ENCODE data around the gene TSSK6.

The TSSK6 gene

DNA sequence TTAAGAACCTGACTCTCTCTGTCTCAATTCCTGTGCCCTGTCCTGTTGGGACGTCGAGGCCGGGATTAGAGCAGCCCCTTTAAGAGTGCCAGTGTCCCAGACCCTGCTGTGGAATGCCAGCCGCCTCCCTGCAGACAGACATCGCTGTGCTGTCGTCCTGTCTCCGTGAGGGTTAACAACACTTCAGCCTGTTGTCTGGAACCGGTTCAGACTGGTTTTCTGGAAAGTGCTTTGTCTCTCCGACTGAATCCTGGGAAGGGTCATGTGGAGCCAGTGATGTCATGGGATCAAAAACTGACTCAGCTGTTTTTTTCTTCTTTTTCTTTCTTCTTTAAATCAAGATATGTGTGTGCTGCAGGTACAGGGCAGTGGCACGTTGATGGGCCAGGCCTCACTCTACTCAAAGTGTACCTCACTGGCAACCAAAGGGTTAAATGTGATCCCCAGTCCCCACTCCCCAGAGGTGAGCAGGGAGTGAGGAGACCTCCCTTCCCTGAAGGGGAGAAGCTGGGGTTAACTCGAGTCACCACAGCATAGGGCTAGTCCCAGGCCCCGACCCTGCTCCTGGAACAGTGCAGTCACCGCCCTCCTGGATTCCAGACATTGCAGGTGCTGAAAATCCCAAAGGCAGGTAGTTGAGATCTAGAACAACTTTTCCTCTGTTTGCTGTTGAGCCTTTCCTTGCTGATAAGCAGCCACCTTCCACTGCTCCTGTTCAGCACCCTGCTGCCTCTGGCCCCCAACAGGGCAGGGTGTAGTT, 50.8 kb downstream of the TSSK6 start:
- peaks cover 13 to 34% (median 21%) of the 10 kb centered on the region in 5 donors for H3K36me3 ChIP-seq (ENCODE audit: control insufficient read depth in 5 of 5, insufficient read depth in 5 of 5, low read length in 5 of 5)
- peaks cover 22 to 55% (median 54%) of the 10 kb centered on the region in 5 donors for H3K4me1 ChIP-seq (ENCODE audit: control insufficient read depth in 5 of 5, insufficient read depth in 5 of 5, low read length in 5 of 5)
- peak overlapping the region in 1 of 5 donors; percentile 9 for H3K4me3 ChIP-seq (ENCODE audit: low read depth in 1 of 5, low read length in 5 of 5)

More for the DNA sequence above, 50.8 kb downstream of the TSSK6 start:
- peak overlapping the region; percentile 51 for H3K27ac ChIP-seq (ENCODE audit: low read depth, low read length)
- H3K9ac ChIP-seq (ENCODE audit: low read length in 5 of 5), result peak overlapping the region in 2 of 5 donors; percentile 29
- peaks cover 9 to 20% (median 17%) of the 10 kb centered on the region in 5 donors for H3K9me3 ChIP-seq (ENCODE audit: control insufficient read depth in 5 of 5, low read length in 5 of 5)
- no peaks in the 10 kb centered on the region for H3K27me3 ChIP-seq (ENCODE audit: control insufficient read depth in 5 of 5, insufficient read depth in 4 of 5, low read length in 5 of 5)
